Activated CD8-positive, alpha-beta memory T cell treated with anti-CD3 and anti-CD28 coated beads for 48 hours (primary cell): Measurements from ENCODE around the gene ITPR1.

Source experiments
- DNase-seq, 3 experiments: peaks; one replicate each; pipeline ENCODE4 v3.0.0-alpha.2; 2020; ENCODE audit warnings: low read depth in 2 of 3, low spot score in 2 of 3

ITPR1 gene

DNA sequence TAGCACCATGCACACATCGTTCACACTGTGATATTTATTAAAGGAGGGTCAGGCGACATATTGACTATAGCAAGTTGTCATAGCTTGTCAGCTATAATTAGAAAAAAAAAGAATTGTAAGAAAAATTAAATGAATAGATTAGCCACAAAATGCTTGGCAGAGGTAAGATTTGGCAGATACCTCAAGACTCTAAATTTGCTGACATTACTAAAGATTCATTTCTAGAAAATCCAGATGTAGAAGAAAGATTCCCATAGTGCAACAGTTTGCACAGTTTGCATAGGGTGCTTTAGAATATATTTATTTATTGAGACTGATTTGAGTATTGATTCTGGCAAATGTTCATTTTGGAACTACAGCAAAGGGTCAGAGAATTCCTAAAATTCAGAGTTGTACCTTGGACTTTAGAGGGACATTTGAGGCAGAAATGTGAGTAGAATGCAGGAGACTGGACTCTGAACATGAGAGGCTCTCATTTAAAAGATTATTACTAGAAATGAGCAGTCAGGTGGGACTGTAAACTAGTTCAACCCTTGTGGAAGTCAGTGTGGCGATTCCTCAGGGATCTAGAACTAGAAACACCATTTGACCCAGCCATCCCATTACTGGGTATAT lies 384.1 kb downstream of the ITPR1 start:
- DNase-seq, result no peak

DNA sequence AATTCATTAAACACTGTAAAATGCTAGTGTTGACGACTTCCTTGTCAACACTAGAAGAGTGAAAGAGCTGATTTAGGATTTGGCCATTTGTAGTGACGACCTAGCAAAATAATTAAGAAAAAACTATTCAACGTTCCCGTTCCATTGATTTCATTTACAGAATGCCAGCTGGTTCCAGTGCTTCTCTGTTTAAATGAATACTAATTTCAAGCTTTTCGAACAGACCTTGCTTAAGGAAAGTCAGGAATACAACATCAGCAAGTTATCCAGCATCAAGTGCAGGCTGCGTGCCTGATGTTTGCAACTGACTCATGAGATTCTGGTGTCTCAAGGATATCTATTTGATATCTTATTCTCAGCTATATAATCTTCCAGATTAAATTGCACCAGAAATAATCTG lies 387.7 kb downstream of the ITPR1 start:
- DNase-seq, result no peak

DNA sequence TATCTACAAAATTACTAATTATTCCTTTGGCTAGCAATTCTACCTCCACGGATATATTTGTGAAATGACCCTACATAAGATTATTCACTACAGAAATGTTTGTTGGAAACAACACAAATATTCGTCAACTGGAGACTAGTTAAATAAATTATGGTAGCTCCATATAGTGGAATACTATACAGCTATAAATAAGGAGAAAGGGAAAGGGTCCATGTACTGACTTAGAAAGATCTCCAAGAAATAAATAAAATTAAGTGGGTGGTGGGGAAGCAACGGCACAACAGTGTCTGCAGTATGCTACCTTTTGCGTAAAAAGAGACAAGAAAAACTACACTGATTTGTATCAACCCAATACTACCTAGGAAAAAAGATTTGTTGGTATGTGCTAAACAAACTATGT lies 389.4 kb downstream of the ITPR1 start:
- no peak for DNase-seq

DNA sequence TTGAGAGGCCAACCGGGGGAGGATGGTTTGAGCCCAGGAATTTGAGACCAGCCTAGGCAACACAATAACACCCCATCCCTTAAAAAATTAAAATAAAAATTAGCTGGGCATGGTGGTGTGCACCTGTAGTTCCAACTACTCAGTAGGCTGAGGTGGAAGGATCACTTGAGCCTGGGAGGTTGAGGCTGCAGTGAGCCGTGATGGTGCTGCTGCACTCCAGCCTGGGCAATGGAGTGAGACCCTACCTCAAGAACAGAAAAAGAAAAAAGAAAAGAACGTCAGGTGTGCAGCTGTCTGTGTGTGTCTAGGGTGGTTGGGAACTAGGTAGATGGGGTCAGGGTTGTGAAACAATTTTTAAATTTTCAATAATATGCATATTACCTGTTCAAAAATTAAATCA lies 389.9 kb downstream of the ITPR1 start:
- no peak for DNase-seq

DNA sequence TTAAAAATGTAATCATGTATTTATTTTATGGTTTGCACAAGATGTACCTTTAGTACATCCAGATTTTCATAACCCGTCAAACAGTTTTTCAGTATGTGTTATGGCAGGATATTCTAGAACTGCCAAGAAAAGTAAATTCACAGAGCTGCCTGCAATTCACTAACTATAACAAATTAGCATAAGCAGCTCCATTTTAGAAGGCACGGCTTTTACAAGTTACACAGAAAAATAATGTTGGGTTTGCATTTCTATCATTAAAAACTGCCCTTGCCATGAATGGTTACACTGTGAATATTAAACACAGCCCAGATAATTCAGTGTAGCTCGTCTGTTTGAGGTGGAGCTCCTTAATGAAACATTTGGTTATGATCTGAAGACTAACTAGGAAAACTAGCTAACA lies 391.7 kb downstream of the ITPR1 start:
- DNase-seq, result no peak

DNA sequence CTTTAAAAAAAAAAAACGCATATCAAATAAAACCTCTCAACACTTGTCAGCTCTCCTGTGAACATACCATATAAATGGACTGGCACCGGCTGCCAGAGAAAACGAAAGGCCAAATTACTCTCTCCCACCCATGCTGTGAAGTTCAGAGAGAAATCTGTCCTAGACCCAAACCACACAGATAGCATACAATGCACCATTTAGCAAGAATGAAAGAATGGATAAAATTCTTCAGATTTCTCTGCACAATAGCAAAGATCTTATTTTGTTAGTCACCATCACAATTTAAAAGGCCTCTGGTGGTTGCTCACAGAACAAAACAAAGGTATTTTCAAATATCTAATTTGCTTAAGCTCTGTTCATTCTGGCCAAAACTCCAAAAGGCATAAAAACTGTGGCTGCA lies 392.2 kb downstream of the ITPR1 start:
- DNase-seq, result no peak

DNA sequence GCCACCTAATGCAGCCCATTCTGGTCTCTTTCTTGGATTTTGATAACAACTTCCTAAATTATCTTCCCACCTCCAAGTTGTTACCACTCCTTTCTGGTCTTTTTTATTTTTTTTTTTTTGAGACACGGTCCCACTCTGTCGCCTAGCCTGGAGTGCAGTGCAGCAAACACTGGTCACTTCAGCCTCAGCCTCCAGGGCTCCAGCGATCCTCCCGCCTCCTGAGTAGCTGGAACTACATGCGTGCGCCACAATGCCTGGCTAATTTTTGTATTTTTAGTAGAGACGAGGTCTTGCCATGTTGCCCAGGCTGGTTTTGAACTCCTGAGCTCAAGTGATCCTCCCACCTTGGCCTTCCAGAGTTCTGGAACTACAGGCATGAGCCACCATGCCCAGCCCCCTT lies 393.3 kb downstream of the ITPR1 start:
- DNase-seq, result no peak

DNA sequence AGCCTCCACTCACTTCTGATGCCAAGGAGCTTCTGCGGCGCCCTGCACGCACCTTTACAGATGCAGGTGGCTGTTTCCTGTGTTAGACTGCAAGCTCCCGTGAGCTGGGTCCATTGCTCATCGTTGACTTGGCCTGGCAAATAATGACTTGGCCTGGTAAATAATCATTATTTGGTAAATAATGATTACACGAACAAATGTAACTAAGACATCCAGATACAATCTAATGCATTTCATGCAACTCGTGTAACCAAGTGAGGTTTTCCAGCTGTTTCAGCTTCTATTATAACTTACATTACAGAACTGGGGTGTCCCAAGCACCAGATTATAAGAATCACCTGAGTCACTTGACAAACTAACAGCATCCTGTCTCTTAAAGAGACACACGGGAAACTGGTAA lies 394.0 kb downstream of the ITPR1 start:
- DNase-seq, result no peak

DNA sequence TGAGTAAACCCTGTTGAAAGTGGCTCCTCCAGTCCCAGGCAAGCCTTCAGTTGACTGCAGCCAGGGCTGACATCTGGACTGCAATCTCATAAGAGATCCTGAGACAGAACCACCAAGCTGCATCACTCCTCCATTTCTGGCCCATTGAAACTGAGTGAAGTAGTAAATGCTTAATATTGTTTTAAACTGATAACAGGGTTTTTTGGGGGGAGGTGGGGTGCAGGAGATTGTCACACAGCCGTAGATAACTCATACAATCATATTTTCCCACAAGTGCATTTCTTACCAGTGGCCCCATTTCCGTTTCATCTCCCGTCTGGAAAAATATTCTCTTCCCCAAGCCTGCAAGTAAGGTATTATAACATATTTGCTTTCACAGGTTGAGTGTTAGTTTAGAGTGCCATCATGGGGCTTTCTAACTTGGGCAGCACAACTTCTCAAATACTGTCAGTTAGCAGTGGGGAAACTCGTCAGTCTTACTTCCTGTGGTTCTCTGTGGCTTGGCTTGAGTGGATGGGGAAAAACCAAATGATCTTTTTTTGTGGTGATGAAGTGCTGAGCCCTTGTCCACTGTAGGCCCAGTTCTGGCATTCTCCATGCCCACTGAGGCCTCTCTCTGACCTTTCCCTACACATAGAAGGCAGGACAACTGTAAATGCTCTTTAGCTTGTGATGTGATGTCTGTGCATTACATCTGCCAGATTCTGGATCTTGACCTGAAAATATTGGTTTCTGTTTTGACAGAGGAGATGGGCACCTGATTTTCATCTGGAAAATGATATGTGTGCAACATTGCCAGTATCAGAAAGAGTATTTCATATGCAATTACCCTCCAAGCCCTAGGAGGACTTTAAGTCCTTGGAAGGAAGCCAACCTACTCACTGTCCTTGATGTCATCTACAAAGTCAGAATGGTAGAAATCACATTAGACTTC lies 396.0 kb downstream of the ITPR1 start:
- peak in 1 of 3 experiments; percentile 20 for DNase-seq

DNA sequence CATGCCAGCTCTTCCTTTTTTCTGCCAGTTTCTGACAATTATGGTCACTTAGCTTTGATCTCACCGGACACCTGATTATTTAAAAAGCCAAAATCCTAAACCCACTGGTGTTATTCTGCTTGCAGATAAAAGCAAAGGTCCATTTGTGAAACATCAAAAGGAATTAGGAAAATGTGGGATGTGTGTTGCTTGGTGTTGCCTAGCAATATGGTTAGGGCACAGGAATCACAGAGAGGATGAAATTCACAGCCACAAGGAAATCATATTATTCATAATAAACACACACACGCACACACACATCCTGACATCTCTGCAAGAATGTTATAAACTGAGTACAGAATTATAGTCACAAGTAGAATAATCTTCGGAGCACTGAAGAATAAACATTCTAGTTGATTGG lies 396.7 kb downstream of the ITPR1 start:
- no peak for DNase-seq

DNA sequence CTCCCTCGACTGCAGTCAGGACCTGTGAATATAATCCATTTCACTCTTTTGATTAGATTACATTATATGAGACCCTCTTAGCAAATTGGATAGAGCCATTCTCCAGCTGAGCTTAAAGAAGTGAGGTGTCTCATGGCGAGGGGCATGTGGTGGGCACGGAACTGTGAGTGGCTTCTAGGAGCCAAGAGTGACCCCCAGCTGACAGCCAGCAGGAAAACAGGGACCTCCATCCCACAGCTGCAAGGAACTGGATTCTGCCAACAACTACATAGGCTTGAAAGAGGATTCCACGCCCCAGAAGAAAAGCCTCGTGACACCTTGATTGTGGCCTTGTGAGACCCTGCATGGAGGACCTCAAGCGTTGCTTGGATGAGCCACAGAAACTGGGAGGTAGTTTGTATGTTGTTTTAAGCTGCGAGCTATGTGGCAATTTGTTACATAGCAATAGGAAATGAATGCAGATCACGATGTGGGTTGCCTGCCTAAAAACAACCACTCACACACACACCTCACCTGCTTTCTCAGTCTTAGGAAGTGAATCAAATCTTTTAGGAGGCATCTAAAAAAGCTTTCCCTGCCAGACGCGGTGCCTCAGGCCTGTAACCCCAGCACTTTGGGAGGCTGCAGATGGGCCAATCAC lies 401.9 kb downstream of the ITPR1 start:
- no peak for DNase-seq

DNA sequence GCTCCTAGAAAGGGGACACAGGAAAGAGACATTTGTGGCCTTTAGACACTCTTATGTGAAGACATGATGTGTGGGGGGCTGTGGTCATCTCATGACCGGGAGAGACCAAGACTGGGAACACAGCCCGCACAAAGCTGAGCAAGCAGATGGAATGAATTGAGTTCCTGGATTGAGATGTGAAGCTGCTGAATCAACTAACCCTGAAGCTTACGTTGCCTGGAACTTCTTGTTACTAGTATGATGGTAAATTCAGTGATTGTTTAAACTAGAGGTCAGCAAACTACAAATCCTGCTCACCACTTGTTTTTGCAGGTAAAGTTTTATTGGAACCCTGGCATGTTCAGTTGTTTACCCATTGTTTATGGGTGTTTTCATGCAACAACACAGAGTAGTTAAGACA lies 402.7 kb downstream of the ITPR1 start:
- DNase-seq, result no peak
